Neural cell (in vitro differentiated cells): ENCODE data around the gene LBH. TPM values are rescaled to one million over a fixed set of nuclear protein-coding genes. Genes with fewer than 3 reads are reported as not detected.

Experiments
- H2AFZ ChIP-seq: fragments of 200-600, 300-800 bp; sonication (generic), shearing (Covaris generic); 2 replicates; pipeline ENCODE4 v1.6.0; 2014; ENCODE audit warnings: low read depth, mild to moderate bottlenecking, antibody characterized with exemption, low read length, moderate library complexity
- H3F3A ChIP-seq: fragments of 200-600 bp; shearing (Covaris generic); 2 replicates; pipeline ENCODE4 v1.6.1; 2016; ENCODE audit warnings: mild to moderate bottlenecking, moderate library complexity, mixed read lengths, antibody characterized with exemption, low read length; ENCODE audit not compliant: insufficient read depth, poor library complexity, severe bottlenecking
- H3K27ac ChIP-seq: fragments of 200-600, 300-800 bp; sonication (generic), shearing (Covaris generic); 2 replicates; pipeline ENCODE4 v1.5.1; 2014; ENCODE audit warnings: mild to moderate bottlenecking, low read length, moderate library complexity
- H3K27me3 ChIP-seq: fragments of 300-800, 200-600 bp; sonication (generic), shearing (Covaris generic); 2 replicates; pipeline ENCODE4 v1.6.0; 2014; ENCODE audit warnings: mild to moderate bottlenecking, low read depth, low read length, moderate library complexity; ENCODE audit not compliant: insufficient read depth
- H3K36me3 ChIP-seq: fragments of 300-800, 200-600 bp; sonication (generic), shearing (Covaris generic); 2 replicates; pipeline ENCODE4 v1.5.1; 2014; ENCODE audit warnings: mild to moderate bottlenecking, antibody characterized with exemption, low read length, moderate library complexity; ENCODE audit not compliant: insufficient read depth
- H3K4me2 ChIP-seq: fragments of 300-800, 200-600 bp; sonication (generic), shearing (Covaris generic); 2 replicates; pipeline ENCODE4 v1.6.0; 2014; ENCODE audit warnings: mild to moderate bottlenecking, low read length
- H3K4me3 ChIP-seq: fragments of 300-800, 200-600 bp; sonication (generic), shearing (Covaris generic); 2 replicates; pipeline ENCODE4 v1.5.1; 2014; ENCODE audit warnings: mild to moderate bottlenecking, low read length, moderate library complexity
- H3K79me2 ChIP-seq: fragments of 200-600 bp; shearing (Covaris generic); replicated peaks from 2 replicates; pipeline ENCODE4 v1.6.0; 2014; ENCODE audit warnings: mild to moderate bottlenecking, low read length, moderate library complexity; ENCODE audit not compliant: insufficient read depth
- H3K9ac ChIP-seq: fragments of 300-800, 200-600 bp; sonication (generic), shearing (Covaris generic); 2 replicates; pipeline ENCODE4 v1.6.1; 2016; ENCODE audit warnings: mild to moderate bottlenecking, low read length, mixed read lengths
- H3K9me2 ChIP-seq: fragments of 200-600 bp; shearing (Covaris generic); 2 replicates; pipeline ENCODE4 v1.6.1; 2016; ENCODE audit warnings: mild to moderate bottlenecking, low read length, mixed read lengths; ENCODE audit not compliant: insufficient read depth
- H3K9me3 ChIP-seq: fragments of 200-600, 300-800 bp; sonication (generic), shearing (Covaris generic); 2 replicates; pipeline ENCODE4 v1.6.1; 2016; ENCODE audit warnings: mild to moderate bottlenecking, mixed run types, low read length, moderate library complexity, mixed read lengths
- H4K20me1 ChIP-seq: fragments of 200-600 bp; shearing (Covaris generic); 2 replicates; pipeline ENCODE4 v1.6.1; 2016; ENCODE audit warnings: mild to moderate bottlenecking, mixed run types; ENCODE audit not compliant: insufficient read depth
- EP300 ChIP-seq: fragments of 450-650 bp; conservative IDR thresholded peaks from 2 replicates; pipeline ENCODE4 v1.6.1; 2014; ENCODE audit warnings: antibody characterized with exemption, mild to moderate bottlenecking, moderate library complexity; ENCODE audit not compliant: poor library complexity, severe bottlenecking
- EZH2 ChIP-seq: fragments of 200-600, 300-800 bp; shearing (Covaris generic), sonication (generic); IDR thresholded peaks from 2 replicates; pipeline ENCODE4 v1.6.1; 2014; ENCODE audit warnings: antibody characterized with exemption, low read length, borderline replicate concordance, mild to moderate bottlenecking; ENCODE audit not compliant: insufficient read depth, poor library complexity, severe bottlenecking
- MXI1 ChIP-seq: fragments of 450-650 bp; conservative IDR thresholded peaks from 2 replicates; pipeline ENCODE4 v1.6.1; 2014; ENCODE audit warnings: antibody characterized with exemption, mild to moderate bottlenecking; ENCODE audit not compliant: poor library complexity, severe bottlenecking
- POLR2AphosphoS5 ChIP-seq: IDR thresholded peaks from 2 replicates; pipeline ENCODE4 v1.6.1; 2012
- RAD21 ChIP-seq: fragments of 450-650 bp; conservative IDR thresholded peaks from 2 replicates; pipeline ENCODE4 v1.6.1; 2014; ENCODE audit warnings: antibody characterized with exemption, mild to moderate bottlenecking, moderate library complexity
- SMC3 ChIP-seq: fragments of 450-650 bp; conservative IDR thresholded peaks from 2 replicates; pipeline ENCODE4 v1.6.1; 2014; ENCODE audit warnings: antibody characterized with exemption, mild to moderate bottlenecking, moderate library complexity; ENCODE audit not compliant: poor library complexity
- TAF1 ChIP-seq: IDR thresholded peaks from 2 replicates; pipeline ENCODE4 v1.6.1; 2012; ENCODE audit warnings: low read depth
- polyA plus RNA-seq: library from polyadenylated mRNA; depleted of rRNA; stranded (reverse); fragments of >200 nt; gene quantifications from 2 replicates; pipeline ENCODE4 v1.2.3, GENCODE V29; 2014
- TF ChIP-seq, protein P1 (sequence below): fragments of 450-650 bp; IDR thresholded peaks from 2 replicates; pipeline ENCODE4 v1.5.1; 2014; ENCODE audit warnings: antibody characterized with exemption, mild to moderate bottlenecking, moderate library complexity; ENCODE audit not compliant: poor library complexity, severe bottlenecking
- TF ChIP-seq, protein P2 (sequence below): IDR thresholded peaks from 2 replicates; pipeline ENCODE4 v1.6.1; 2012; ENCODE audit warnings: borderline replicate concordance

Gene LBH
- polyA plus RNA-seq, 1 donor from 2014 or later = 345 TPM

DNA sequence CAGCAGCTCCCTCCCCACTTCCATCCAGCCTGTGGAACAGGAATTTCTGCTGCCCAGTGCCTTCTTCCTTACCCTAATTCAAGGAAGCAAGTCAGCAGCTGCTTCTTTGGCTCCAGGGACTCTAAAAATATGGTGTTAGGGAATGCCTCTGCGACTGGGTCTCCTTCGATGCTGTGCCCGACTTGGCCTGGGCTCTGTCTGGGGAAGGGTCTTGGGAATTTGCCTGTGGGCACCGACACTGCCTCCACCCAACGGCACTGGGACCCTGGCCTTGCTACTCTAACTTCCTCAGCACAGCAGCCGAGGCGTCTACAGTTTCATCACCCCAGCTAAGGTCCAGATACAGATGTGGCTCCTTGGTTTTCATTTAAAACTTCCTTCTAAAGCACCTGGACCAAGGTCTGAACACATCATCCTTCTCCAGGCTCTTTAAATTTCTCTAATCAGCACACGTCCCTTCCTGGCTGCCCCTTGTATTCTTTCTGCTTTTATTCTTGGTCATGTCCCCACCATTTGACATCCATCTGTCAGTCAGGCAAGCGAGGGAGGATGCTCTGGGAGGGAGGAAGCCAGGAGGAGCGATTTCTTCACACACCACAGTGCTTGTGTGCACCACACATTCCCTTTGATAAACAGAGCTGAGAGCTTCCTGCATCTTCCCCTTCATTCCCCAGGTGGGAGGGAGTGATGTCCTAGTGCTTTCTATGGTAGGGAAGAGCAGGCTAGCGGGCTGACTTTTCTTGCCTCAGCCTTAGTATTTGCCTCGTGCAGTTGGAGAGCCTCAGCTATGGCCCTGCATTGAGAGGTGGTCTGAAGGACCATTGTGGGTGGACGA is 6.8 kb downstream of the LBH start:
- Histone ChIP-seq H3K9me3 (no peaks in the 10 kb centered on the region), H3K4me2 (no peak overlapping the region), H3K36me3 (peaks cover 17% of the 10 kb centered on the region), H3K27ac (no peak overlapping the region), H3K27me3 (no peaks in the 10 kb centered on the region), H3K9ac (no peak overlapping the region), H3K9me2 (no peaks in the 10 kb centered on the region), H2AFZ (no peak overlapping the region), H4K20me1 (peaks cover 58% of the 10 kb centered on the region), H3K79me2 (peaks cover 95% of the 10 kb centered on the region), H3F3A (no peaks in the 10 kb centered on the region), H3K4me3 (peak overlapping the region; percentile 87)
- TF ChIP-seq POLR2AphosphoS5 = no peak
- TF ChIP-seq RAD21 = no peak
- no peak for TF ChIP-seq EZH2
- no peak for TF ChIP-seq TAF1
- TF ChIP-seq, protein P1, sequence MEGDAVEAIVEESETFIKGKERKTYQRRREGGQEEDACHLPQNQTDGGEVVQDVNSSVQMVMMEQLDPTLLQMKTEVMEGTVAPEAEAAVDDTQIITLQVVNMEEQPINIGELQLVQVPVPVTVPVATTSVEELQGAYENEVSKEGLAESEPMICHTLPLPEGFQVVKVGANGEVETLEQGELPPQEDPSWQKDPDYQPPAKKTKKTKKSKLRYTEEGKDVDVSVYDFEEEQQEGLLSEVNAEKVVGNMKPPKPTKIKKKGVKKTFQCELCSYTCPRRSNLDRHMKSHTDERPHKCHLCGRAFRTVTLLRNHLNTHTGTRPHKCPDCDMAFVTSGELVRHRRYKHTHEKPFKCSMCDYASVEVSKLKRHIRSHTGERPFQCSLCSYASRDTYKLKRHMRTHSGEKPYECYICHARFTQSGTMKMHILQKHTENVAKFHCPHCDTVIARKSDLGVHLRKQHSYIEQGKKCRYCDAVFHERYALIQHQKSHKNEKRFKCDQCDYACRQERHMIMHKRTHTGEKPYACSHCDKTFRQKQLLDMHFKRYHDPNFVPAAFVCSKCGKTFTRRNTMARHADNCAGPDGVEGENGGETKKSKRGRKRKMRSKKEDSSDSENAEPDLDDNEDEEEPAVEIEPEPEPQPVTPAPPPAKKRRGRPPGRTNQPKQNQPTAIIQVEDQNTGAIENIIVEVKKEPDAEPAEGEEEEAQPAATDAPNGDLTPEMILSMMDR = no peak
- TF ChIP-seq, protein P2, sequence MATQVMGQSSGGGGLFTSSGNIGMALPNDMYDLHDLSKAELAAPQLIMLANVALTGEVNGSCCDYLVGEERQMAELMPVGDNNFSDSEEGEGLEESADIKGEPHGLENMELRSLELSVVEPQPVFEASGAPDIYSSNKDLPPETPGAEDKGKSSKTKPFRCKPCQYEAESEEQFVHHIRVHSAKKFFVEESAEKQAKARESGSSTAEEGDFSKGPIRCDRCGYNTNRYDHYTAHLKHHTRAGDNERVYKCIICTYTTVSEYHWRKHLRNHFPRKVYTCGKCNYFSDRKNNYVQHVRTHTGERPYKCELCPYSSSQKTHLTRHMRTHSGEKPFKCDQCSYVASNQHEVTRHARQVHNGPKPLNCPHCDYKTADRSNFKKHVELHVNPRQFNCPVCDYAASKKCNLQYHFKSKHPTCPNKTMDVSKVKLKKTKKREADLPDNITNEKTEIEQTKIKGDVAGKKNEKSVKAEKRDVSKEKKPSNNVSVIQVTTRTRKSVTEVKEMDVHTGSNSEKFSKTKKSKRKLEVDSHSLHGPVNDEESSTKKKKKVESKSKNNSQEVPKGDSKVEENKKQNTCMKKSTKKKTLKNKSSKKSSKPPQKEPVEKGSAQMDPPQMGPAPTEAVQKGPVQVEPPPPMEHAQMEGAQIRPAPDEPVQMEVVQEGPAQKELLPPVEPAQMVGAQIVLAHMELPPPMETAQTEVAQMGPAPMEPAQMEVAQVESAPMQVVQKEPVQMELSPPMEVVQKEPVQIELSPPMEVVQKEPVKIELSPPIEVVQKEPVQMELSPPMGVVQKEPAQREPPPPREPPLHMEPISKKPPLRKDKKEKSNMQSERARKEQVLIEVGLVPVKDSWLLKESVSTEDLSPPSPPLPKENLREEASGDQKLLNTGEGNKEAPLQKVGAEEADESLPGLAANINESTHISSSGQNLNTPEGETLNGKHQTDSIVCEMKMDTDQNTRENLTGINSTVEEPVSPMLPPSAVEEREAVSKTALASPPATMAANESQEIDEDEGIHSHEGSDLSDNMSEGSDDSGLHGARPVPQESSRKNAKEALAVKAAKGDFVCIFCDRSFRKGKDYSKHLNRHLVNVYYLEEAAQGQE = no peak
- TF ChIP-seq EP300 = no peak

- Histone ChIP-seq H3K36me3 (peaks cover 17% of the 10 kb centered on the region), H3K4me2 (no peak overlapping the region), H3K9ac (no peak overlapping the region), H3K9me3 (no peaks in the 10 kb centered on the region), H2AFZ (no peak overlapping the region), H3K79me2 (peaks cover 92% of the 10 kb centered on the region), H4K20me1 (peaks cover 49% of the 10 kb centered on the region), H3F3A (no peaks in the 10 kb centered on the region), H3K9me2 (no peaks in the 10 kb centered on the region), H3K27ac (no peak overlapping the region), H3K27me3 (no peaks in the 10 kb centered on the region), H3K4me3 (no peak overlapping the region)
- TF ChIP-seq RAD21 = peak; percentile 48
- no peak for TF ChIP-seq TAF1
- no peak for TF ChIP-seq EZH2
- TF ChIP-seq MXI1 = no peak
- no peak for TF ChIP-seq SMC3
- TF ChIP-seq, protein P2 = no peak
- TF ChIP-seq, protein P1 = peak; percentile 71
- no peak for TF ChIP-seq EP300
- no peak for TF ChIP-seq POLR2AphosphoS5
Measured at GRCh38 chr2:30239308-30239985, 8.1 kb downstream of the LBH start.
